HCT116 (cell line): ENCODE results near the gene LRRFIP2. TPM values are rescaled to one million over a fixed set of nuclear protein-coding genes. Genes with fewer than 3 reads are reported as not detected.

Experiments used
- ATAC-seq: fragments of 200-7000 bp; cut with Tn5 transposase; 2 replicates; pipeline ENCODE4 v1.9.1; 2020; ENCODE audit warnings: mild to moderate bottlenecking, moderate library complexity
- BruUV-seq: library from RNA; stranded (reverse); fragments of 400-500 nt; replicated peaks from 2 replicates; lab custom pipeline; 2021; lab: Mats Ljungman, UMichigan
- CTCF ChIA-PET: fragments of 300-600 bp; sonication (Branson Sonifier 250); formaldehyde crosslinking; loops from one replicate; lab custom pipeline; 2021; ENCODE audit warnings: antibody characterized with exemption; lab: Charles Lee
- POLR2A ChIA-PET: fragments of 300-600, 350-600 bp; sonication (Branson Sonifier 250); formaldehyde crosslinking; loops from one replicate; lab custom pipeline; 2021; ENCODE audit warnings: antibody characterized with exemption; lab: Charles Lee
- RAD21 ChIA-PET, 2 experiments: fragments of 300-600 bp; sonication (Branson Sonifier 250); formaldehyde crosslinking; loops; one replicate each; lab custom pipeline; 2023; ENCODE audit warnings: low total read pairs in 2 of 2; ENCODE audit not compliant: uncharacterized antibody in 2 of 2, unreplicated experiment in 2 of 2, low non-redundant PET in 1 of 2; lab: Charles Lee
- DNase-seq: peaks from one replicate; pipeline ENCODE4 v3.0.0-alpha.2; 2010; ENCODE audit warnings: low read depth, low spot score
- H2AFZ ChIP-seq: fragments of 200-600 bp; shearing (Covaris generic), sonication (generic); 2 replicates; pipeline ENCODE4 v1.6.1; 2017; ENCODE audit warnings: low read depth, mixed run types, mixed read lengths, antibody characterized with exemption, low read length; ENCODE audit not compliant: poor library complexity, severe bottlenecking
- H3K27ac ChIP-seq: 2 replicates; pipeline ENCODE4 v1.5.1; 2012; ENCODE audit warnings: low read depth, low read length
- H3K27me3 ChIP-seq: fragments of 200-600 bp; sonication (generic); 2 replicates; pipeline ENCODE4 v1.6.1; 2016; ENCODE audit warnings: mixed run types, low read length, mixed read lengths; ENCODE audit not compliant: insufficient read depth
- H3K36me3 ChIP-seq, 2 experiments: fragments of 200-500 bp in 1 of 2; fragments of 200-600 bp in 1 of 2; sonication (Bioruptor generic) in 1 of 2; sonication (generic) in 1 of 2; 2 replicates each; pipeline versions ENCODE4 v1.5.1 to v1.6.1; 2014 to 2016; ENCODE audit warnings: low read length in 2 of 2, inconsistent platforms in 1 of 2, mixed read lengths in 1 of 2, mixed run types in 1 of 2; ENCODE audit not compliant: insufficient read depth in 2 of 2, control insufficient read depth in 1 of 2
- H3K4me1 ChIP-seq, 2 experiments: fragments of 200-600 bp in 1 of 2; sonication (generic) in 1 of 2; 2 replicates each; pipeline versions ENCODE4 v1.5.1 to v1.6.1; 2012 to 2017; ENCODE audit warnings: low read length in 2 of 2, inconsistent platforms in 1 of 2, mild to moderate bottlenecking in 1 of 2, mixed read lengths in 1 of 2, mixed run types in 1 of 2, moderate library complexity in 1 of 2; ENCODE audit not compliant: insufficient read depth in 2 of 2, control insufficient read depth in 1 of 2
- H3K4me2 ChIP-seq: fragments of 200-600 bp; sonication (generic); 2 replicates; pipeline ENCODE4 v1.6.1; 2017; ENCODE audit warnings: mixed run types, low read length, mixed read lengths
- H3K4me3 ChIP-seq, 2 experiments: fragments of 200-600 bp in 1 of 2; sonication (generic) in 1 of 2; replicated peaks in 1 of 2; 2 replicates each; pipeline ENCODE4 v1.5.1; 2011 to 2016; ENCODE audit warnings: low read length in 2 of 2, control low read depth in 1 of 2, low read depth in 1 of 2, mild to moderate bottlenecking in 1 of 2, mixed read lengths in 1 of 2, mixed run types in 1 of 2
- H3K79me2 ChIP-seq: fragments of 200-600 bp; sonication (generic); 2 replicates; pipeline ENCODE4 v1.6.1; 2017; ENCODE audit warnings: mild to moderate bottlenecking, mixed run types, low read length, moderate library complexity, mixed read lengths; ENCODE audit not compliant: insufficient read depth
- H3K9ac ChIP-seq: fragments of 200-600 bp; sonication (generic); 2 replicates; pipeline ENCODE4 v1.6.1; 2016; ENCODE audit warnings: low read length, mixed read lengths
- H3K9me2 ChIP-seq: fragments of 200-600 bp; sonication (generic), shearing (Covaris generic); 2 replicates; pipeline ENCODE4 v1.6.1; 2017; ENCODE audit warnings: mixed run types, mild to moderate bottlenecking, moderate library complexity; ENCODE audit not compliant: insufficient read depth
- H3K9me3 ChIP-seq, 2 experiments: fragments of 200-500 bp in 1 of 2; fragments of 200-600 bp in 1 of 2; sonication (Bioruptor generic) in 1 of 2; sonication (generic) in 1 of 2; 2 replicates each; pipeline ENCODE4 v1.6.1; 2014 to 2017; ENCODE audit warnings: low read length in 2 of 2, mixed read lengths in 2 of 2, inconsistent platforms in 1 of 2, low read depth in 1 of 2, mild to moderate bottlenecking in 1 of 2, mixed run types in 1 of 2, moderate library complexity in 1 of 2; ENCODE audit not compliant: control insufficient read depth in 1 of 2, insufficient read depth in 1 of 2
- H4K20me1 ChIP-seq: fragments of 200-600 bp; sonication (generic), shearing (Covaris generic); 2 replicates; pipeline ENCODE4 v1.6.1; 2017; ENCODE audit warnings: mixed run types, mild to moderate bottlenecking, moderate library complexity; ENCODE audit not compliant: insufficient read depth
- ATF3 ChIP-seq: IDR thresholded peaks from 2 replicates; pipeline ENCODE4 v1.6.1; 2012
- CEBPB ChIP-seq: IDR thresholded peaks from 2 replicates; pipeline ENCODE4 v1.6.1; 2012; ENCODE audit warnings: low read depth
- CTCF ChIP-seq, 3 experiments: fragments of 200-600 bp in 1 of 3; sonication (generic) in 1 of 3; IDR thresholded peaks in 2 of 3; conservative IDR thresholded peaks in 1 of 3; 2 replicates each; pipeline ENCODE4 v1.5.1; 2012 to 2017; ENCODE audit warnings: low read depth in 2 of 3, low read length in 2 of 3, antibody characterized with exemption in 1 of 3, borderline replicate concordance in 1 of 3, control low read depth in 1 of 3, mild to moderate bottlenecking in 1 of 3, mixed read lengths in 1 of 3, mixed run types in 1 of 3, moderate library complexity in 1 of 3; ENCODE audit not compliant: insufficient read depth in 1 of 3
- EGR1 ChIP-seq: IDR thresholded peaks from 2 replicates; pipeline ENCODE4 v1.6.1; 2012; ENCODE audit warnings: low read depth
- ELF1 ChIP-seq: IDR thresholded peaks from 2 replicates; pipeline ENCODE4 v1.6.1; 2012; ENCODE audit warnings: low read depth, borderline replicate concordance
- EZH2 ChIP-seq: fragments of 200-600 bp; sonication (generic); IDR thresholded peaks from 2 replicates; pipeline ENCODE4 v1.6.1; 2017; ENCODE audit warnings: antibody characterized with exemption, mixed run types
- MAX ChIP-seq: IDR thresholded peaks from 2 replicates; pipeline ENCODE4 v1.6.1; 2012
- POLR2A ChIP-seq: IDR thresholded peaks from 2 replicates; pipeline ENCODE4 v1.7.0; 2011; ENCODE audit warnings: borderline replicate concordance; ENCODE audit not compliant: insufficient read depth, insufficient read length; ENCODE audit errors: extremely low read depth
- POLR2AphosphoS5 ChIP-seq: IDR thresholded peaks from 2 replicates; pipeline ENCODE4 v1.6.1; 2011; ENCODE audit warnings: mild to moderate bottlenecking, low read depth, low read length, moderate library complexity
- REST ChIP-seq: IDR thresholded peaks from 2 replicates; pipeline ENCODE4 v1.6.1; 2012; ENCODE audit warnings: low read depth
- SP1 ChIP-seq: IDR thresholded peaks from 2 replicates; pipeline ENCODE4 v1.6.1; 2012; ENCODE audit warnings: low read depth
- SRF ChIP-seq: IDR thresholded peaks from 2 replicates; pipeline ENCODE4 v1.6.1; 2012; ENCODE audit warnings: low read depth
- TCF7L2 ChIP-seq: IDR thresholded peaks from 2 replicates; pipeline ENCODE4 v1.7.0; 2011; ENCODE audit warnings: borderline replicate concordance, inconsistent platforms; ENCODE audit not compliant: insufficient read depth, insufficient read length; ENCODE audit errors: extremely low read depth
- ZBTB33 ChIP-seq: IDR thresholded peaks from 2 replicates; pipeline ENCODE4 v1.6.1; 2011; ENCODE audit warnings: mild to moderate bottlenecking, low read length, moderate library complexity; ENCODE audit not compliant: insufficient replicate concordance; ENCODE audit errors: extremely low read depth
- ZFX ChIP-seq: fragments of 450-650 bp; IDR thresholded peaks from 2 replicates; pipeline ENCODE4 v1.6.1; 2017
- intact Hi-C: fragments of 100-400 bp; cut with micrococcal nuclease; formaldehyde crosslinking; loops from 2 replicates; pipeline ENCODE4 v1.10.0; 2022
- total RNA-seq: library from RNA; stranded (reverse); gene quantifications from one replicate; pipeline ENCODE4 v1.2.1, GENCODE V29; 2021; ENCODE audit not compliant: unreplicated experiment

LRRFIP2 gene
- total RNA-seq, 1 experiment from 2014 or later: 27.0 TPM

GRCh38 chr3:37025561-37026335 is 148.6 kb downstream of the LRRFIP2 start (continued):
- no peak for TF ChIP-seq POLR2A
- TF ChIP-seq ELF1: no peak
- TF ChIP-seq SRF: no peak
- no peak for TF ChIP-seq ZBTB33
- TF ChIP-seq, all 23 proteins: peak for 0

- peaks cover 25 to 52% of the 10 kb centered on the region in 2 experiments for H3K36me3 ChIP-seq
- no peak for TF ChIP-seq REST
- no peak for TF ChIP-seq POLR2A
- no peak for TF ChIP-seq ATF3
- TF ChIP-seq ZFX: no peak
- TF ChIP-seq SRF: no peak
- no peak for TF ChIP-seq TCF7L2
- no peak for TF ChIP-seq CEBPB
- no peak for TF ChIP-seq EZH2
- TF ChIP-seq EGR1: no peak
- no peak for TF ChIP-seq CTCF (IDR thresholded peaks at IDR 0.05 in 2 of 3, conservative IDR thresholded peaks at IDR 0.05 in 1 of 3; ENCODE audit: borderline replicate concordance in 1 of 3, insufficient read depth in 1 of 3, low read depth in 2 of 3, low read length in 2 of 3)
- TF ChIP-seq SP1: no peak
- no peak for TF ChIP-seq ELF1
- TF ChIP-seq MAX: no peak
- TF ChIP-seq POLR2AphosphoS5: no peak
Measured at GRCh38 chr3:37024820-37025405, 149.5 kb downstream of the LRRFIP2 start.

More at GRCh38 chr3:37024820-37025405, 149.5 kb downstream of the LRRFIP2 start:
- Histone ChIP-seq H4K20me1 (no peaks in the 10 kb centered on the region), H3K9me2 (no peaks in the 10 kb centered on the region), H3K27me3 (no peaks in the 10 kb centered on the region), H3K79me2 (0 out of 2 replicates have a peak, but pooled peaks cover 3% of the 10 kb centered on the region), H3K4me1 (no peaks in the 10 kb centered on the region), H3K27ac (no peak overlapping the region), H3K9me3 (no peaks in the 10 kb centered on the region), H3K9ac (no peak overlapping the region), H3K4me2 (no peak overlapping the region), H3K4me3 (no peak overlapping the region), H2AFZ (no peak overlapping the region)
- ChIA-PET CTCF (interaction anchor here (1.0 to 1.5 kb wide), 3 partner anchors 32 to 233 kb away, joined by 3 to 5 read pairs (median 4); partner anchors contain the start of genes EPM2AIP1 and MLH1), RAD21 (no interaction called here), POLR2A (no interaction called here)
- ATAC-seq: no peak
- BruUV-seq: no TSS peak
- intact Hi-C loops: loop anchor here (1.0 kb wide), 1 partner anchor 188 kb away; no protein-coding TSS in a partner anchor
- no peak for DNase-seq
